ENCODE results near the gene WDR90. TPM values are rescaled to one million over a fixed set of nuclear protein-coding genes. Genes with fewer than 3 reads are reported as not detected.

Gene WDR90
- total RNA-seq, 4 donors from 2014 or later = 2.9 to 9.8 (median 6.5) TPM

GRCh38 chr16:704047-704446 is 54.9 kb downstream of the WDR90 start:
- in situ Hi-C loops (cut with MboI; ENCODE audit: low sequenced_read_pairs in 4 of 4) (no loop called here), intact Hi-C loops (cut with DNase I; ENCODE audit: low total_unique reads) (no loop called here)
- H3K4me1 ChIP-seq = peaks cover 0 to 4% of the 10 kb centered on the region in 2 donors
- no peak for ATAC-seq
- H3K36me3 ChIP-seq = no peaks in the 10 kb centered on the region
- H3K9me3 ChIP-seq = no peaks in the 10 kb centered on the region
- H3K27ac ChIP-seq = no peak overlapping the region
- no peak overlapping the region for H3K4me3 ChIP-seq
- DNase-seq = no peak
- TF ChIP-seq POLR2A (IDR thresholded peaks at IDR 0.05) = no peak
- TF ChIP-seq CTCF (IDR thresholded peaks at IDR 0.05 in 4 of 5, conservative IDR thresholded peaks at IDR 0.05 in 1 of 5) = no peak
- peaks cover 78 to 90% (median 88%) of the 10 kb centered on the region in 3 donors for H3K27me3 ChIP-seq

- Histone ChIP-seq H3K27ac (no peak overlapping the region), H3K27me3 (peaks cover 78 to 90% (median 88%) of the 10 kb centered on the region in 3 donors), H3K4me1 (peaks cover 0 to 4% of the 10 kb centered on the region in 2 donors), H3K36me3 (no peaks in the 10 kb centered on the region), H3K4me3 (no peak overlapping the region), H3K9me3 (no peaks in the 10 kb centered on the region)
- intact Hi-C loops (cut with DNase I; ENCODE audit: low total_unique reads) (no loop called here), in situ Hi-C loops (cut with MboI; ENCODE audit: low sequenced_read_pairs in 4 of 4) (no loop called here)
- DNase-seq = no peak
- ATAC-seq = no peak
- no peak for TF ChIP-seq CTCF (IDR thresholded peaks at IDR 0.05 in 4 of 5, conservative IDR thresholded peaks at IDR 0.05 in 1 of 5)
- TF ChIP-seq POLR2A (IDR thresholded peaks at IDR 0.05) = no peak
These were observed 55.6 kb downstream of the WDR90 start for GRCh38 chr16:704552-705380.

GRCh38 chr16:705431-706188 is 56.4 kb downstream of the WDR90 start, which contains the start of gene FBXL16:
Gene FBXL16, minus strand, starts transcription at chr16:705801. Its CDS starts 8,396 bp downstream, at chr16:697405.
- no peaks in the 10 kb centered on the region for H3K9me3 ChIP-seq
- intact Hi-C loops (cut with DNase I; ENCODE audit: low total_unique reads) (no loop called here), in situ Hi-C loops (cut with MboI; ENCODE audit: low sequenced_read_pairs in 4 of 4) (no loop called here)
- TF ChIP-seq CTCF (IDR thresholded peaks at IDR 0.05 in 4 of 5, conservative IDR thresholded peaks at IDR 0.05 in 1 of 5) = no peak
- no peak for TF ChIP-seq POLR2A (IDR thresholded peaks at IDR 0.05)
- no peaks in the 10 kb centered on the region for H3K36me3 ChIP-seq
- peaks cover 0 to 4% of the 10 kb centered on the region in 2 donors for H3K4me1 ChIP-seq
- ATAC-seq (no peak), DNase-seq (no peak)
- H3K27me3 ChIP-seq = peaks cover 78 to 89% (median 89%) of the 10 kb centered on the region in 3 donors
- no peak within 1 kb of the TSS for H3K27ac ChIP-seq
- H3K4me3 ChIP-seq = no peak within 1 kb of the TSS

DNA sequence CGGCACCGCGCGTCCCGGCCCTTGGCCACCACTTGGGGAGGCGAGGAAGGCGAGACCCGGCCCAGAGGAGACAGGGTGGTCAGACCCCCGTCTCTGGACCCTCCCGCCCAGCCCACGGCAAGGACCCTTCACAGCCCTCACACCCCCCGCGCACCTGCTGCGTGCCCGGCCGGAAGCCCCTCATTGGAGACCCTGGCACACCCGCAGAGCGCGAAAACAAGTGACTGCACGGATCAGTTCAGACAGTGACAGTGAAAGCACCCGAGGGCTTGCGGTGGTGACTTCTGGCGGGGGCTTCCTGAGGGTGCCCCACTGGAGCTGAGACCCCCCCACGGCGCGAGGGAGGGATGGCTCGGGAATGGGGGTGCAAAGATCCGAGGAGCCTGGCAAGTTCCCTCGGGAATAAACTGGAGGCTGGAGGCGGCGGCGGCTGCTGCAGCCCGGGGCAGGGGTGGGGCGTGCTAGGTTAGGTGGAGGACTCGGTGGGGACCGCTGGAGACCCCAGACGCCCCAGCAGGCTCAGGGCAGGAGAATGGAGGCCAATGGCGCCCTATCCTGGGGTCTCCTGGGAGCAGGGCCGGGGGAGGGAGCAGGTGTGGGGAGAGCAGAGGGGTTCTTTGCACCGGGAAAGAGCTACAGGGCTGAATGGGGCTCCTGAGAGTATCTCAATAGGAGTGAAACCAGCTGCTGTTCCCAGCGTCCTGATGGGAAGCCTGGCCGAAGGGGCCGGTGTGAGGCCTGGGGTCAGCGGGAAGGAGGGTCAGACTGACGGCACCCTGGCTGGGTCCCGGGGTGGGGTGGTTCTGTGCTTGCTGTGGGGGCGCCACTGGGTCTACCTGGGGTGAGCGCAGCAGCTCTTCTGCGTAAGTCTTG is 57.3 kb downstream of the WDR90 start:
- no peaks in the 10 kb centered on the region for H3K9me3 ChIP-seq
- H3K4me1 ChIP-seq = peaks cover 0 to 4% of the 10 kb centered on the region in 2 donors
- no peaks in the 10 kb centered on the region for H3K36me3 ChIP-seq
- peaks cover 80 to 89% (median 89%) of the 10 kb centered on the region in 3 donors for H3K27me3 ChIP-seq
- TF ChIP-seq CTCF (IDR thresholded peaks at IDR 0.05 in 4 of 5, conservative IDR thresholded peaks at IDR 0.05 in 1 of 5) (no peak), POLR2A (IDR thresholded peaks at IDR 0.05) (no peak)
- intact Hi-C loops (cut with DNase I; ENCODE audit: low total_unique reads) = no loop called here
- no peak overlapping the region for H3K4me3 ChIP-seq
- ATAC-seq = no peak
- in situ Hi-C loops (cut with MboI; ENCODE audit: low sequenced_read_pairs in 4 of 4) = no loop called here
- H3K27ac ChIP-seq = no peak overlapping the region
- DNase-seq = no peak
